H1 (cell line): ENCODE measurements around the gene SNX13. TPM values are rescaled to one million over a fixed set of nuclear protein-coding genes. Genes with fewer than 3 reads are reported as not detected.

Experiments used
- CTCF ChIA-PET: fragments of 300-600 bp; sonication (Branson Sonifier 250); formaldehyde crosslinking; loops from one replicate; lab custom pipeline; 2021; ENCODE audit not compliant: partially characterized antibody; lab: Charles Lee
- POLR2A ChIA-PET: fragments of 300-600 bp; sonication (Branson Sonifier 250); formaldehyde crosslinking; loops from one replicate; lab custom pipeline; 2021; ENCODE audit warnings: inconsistent platforms; ENCODE audit not compliant: partially characterized antibody; lab: Charles Lee
- DNase-seq, 2 experiments: peaks; one replicate each; pipeline versions ENCODE4 v3.0.0 to v3.0.0-alpha.2; 2010 to 2022; ENCODE audit warnings: low spot score in 2 of 2, low read depth in 1 of 2, mixed read lengths in 1 of 2
- FAIRE-seq: peaks from 2 replicates; lab custom pipeline; 2011; peaks lifted over from hg19 to GRCh38; lab: Jason Lieb, UNC
- H2AFZ ChIP-seq: 2 replicates; pipeline ENCODE4 v1.8.1; 2012; ENCODE audit warnings: low read length, inconsistent platforms
- H2AK5ac ChIP-seq: 2 replicates; pipeline ENCODE4 v1.6.1; 2013; ENCODE audit warnings: low read depth, low read length
- H2BK120ac ChIP-seq: replicated peaks from 2 replicates; pipeline ENCODE3; 2013; ENCODE audit warnings: low read depth, low read length, inconsistent platforms
- H2BK12ac ChIP-seq: 2 replicates; pipeline ENCODE4 v1.6.1; 2013; ENCODE audit warnings: low read depth, low read length
- H2BK15ac ChIP-seq: 2 replicates; pipeline ENCODE4 v1.6.1; 2013; ENCODE audit warnings: low read length
- H2BK20ac ChIP-seq: 2 replicates; pipeline ENCODE4 v1.6.1; 2013; ENCODE audit warnings: low read length
- H2BK5ac ChIP-seq: 2 replicates; pipeline ENCODE4 v1.6.1; 2013; ENCODE audit warnings: low read depth, low read length
- H3K14ac ChIP-seq: 2 replicates; pipeline ENCODE4 v1.6.1; 2013; ENCODE audit warnings: inconsistent platforms; ENCODE audit not compliant: insufficient read length
- H3K18ac ChIP-seq: 2 replicates; pipeline ENCODE4 v1.6.1; 2013; ENCODE audit warnings: low read length; ENCODE audit errors: extremely low read depth
- H3K23ac ChIP-seq: 2 replicates; pipeline ENCODE4 v1.6.1; 2013; ENCODE audit warnings: inconsistent platforms; ENCODE audit not compliant: insufficient read length
- H3K23me2 ChIP-seq: 2 replicates; pipeline ENCODE4 v1.6.1; 2013; ENCODE audit warnings: low read depth, low read length
- H3K27ac ChIP-seq: 2 replicates; pipeline ENCODE4 v1.6.1; 2011; ENCODE audit warnings: low read depth, low read length, inconsistent platforms
- H3K27me3 ChIP-seq, 4 experiments: replicated peaks in 1 of 4; 1 replicate in 1 of 4; 2 replicates in 3 of 4; pipeline versions ENCODE4 v1.6.1 to v1.8.1; 2011 to 2013; ENCODE audit warnings: low read length in 3 of 4, mild to moderate bottlenecking in 3 of 4, inconsistent platforms in 2 of 4, mixed read lengths in 2 of 4, moderate library complexity in 1 of 4; ENCODE audit not compliant: control insufficient read depth in 3 of 4, insufficient read depth in 3 of 4; ENCODE audit errors: extremely low read depth in 1 of 4
- H3K36me3 ChIP-seq, 4 experiments: 2 replicates each; pipeline versions ENCODE4 v1.6.1 to v1.8.1; 2011 to 2013; ENCODE audit warnings: mild to moderate bottlenecking in 4 of 4, low read length in 3 of 4, moderate library complexity in 2 of 4, control low read depth in 1 of 4, inconsistent platforms in 1 of 4; ENCODE audit not compliant: insufficient read depth in 4 of 4, control insufficient read depth in 2 of 4
- H3K4ac ChIP-seq: replicated peaks from 2 replicates; pipeline ENCODE3; 2013; ENCODE audit warnings: low read length, low read depth, mixed read lengths, inconsistent platforms; ENCODE audit not compliant: insufficient read length
- H3K4me1 ChIP-seq, 4 experiments: replicated peaks in 1 of 4; 1 replicate in 1 of 4; 2 replicates in 3 of 4; pipeline versions ENCODE4 v1.6.1 to v1.8.1; 2011 to 2013; ENCODE audit warnings: low read length in 3 of 4, inconsistent platforms in 2 of 4, mixed read lengths in 1 of 4; ENCODE audit not compliant: insufficient read depth in 4 of 4, control insufficient read depth in 3 of 4
- H3K4me2 ChIP-seq, 2 experiments: 2 replicates each; pipeline versions ENCODE4 v1.6.1 to v1.8.1; 2011 to 2013; ENCODE audit warnings: low read depth in 2 of 2, low read length in 2 of 2, control low read depth in 1 of 2, inconsistent platforms in 1 of 2, mild to moderate bottlenecking in 1 of 2; ENCODE audit not compliant: insufficient read depth in 1 of 2
- H3K4me3 ChIP-seq, 4 experiments: fragments of 200-600, 300-600 bp in 1 of 4; sonication (generic), shearing (Covaris generic), sonication (Bioruptor Twin) in 1 of 4; 2 replicates each; pipeline versions ENCODE4 v1.5.1 to v1.8.1; 2011 to 2016; ENCODE audit warnings: low read length in 4 of 4, low read depth in 3 of 4, control low read depth in 2 of 4, inconsistent platforms in 2 of 4, mild to moderate bottlenecking in 2 of 4, mixed read lengths in 1 of 4, moderate library complexity in 1 of 4; ENCODE audit not compliant: insufficient read depth in 2 of 4; ENCODE audit errors: extremely low read depth in 1 of 4
- H3K56ac ChIP-seq: replicated peaks from 2 replicates; pipeline ENCODE3; 2013; ENCODE audit warnings: low read depth, mild to moderate bottlenecking, mixed read lengths, low read length, inconsistent platforms; ENCODE audit not compliant: insufficient read length
- H3K79me1 ChIP-seq: 2 replicates; pipeline ENCODE4 v1.6.1; 2013; ENCODE audit warnings: low read depth, low read length, control low read depth
- H3K79me2 ChIP-seq, 2 experiments: 2 replicates each; pipeline versions ENCODE4 v1.6.1 to v1.8.1; 2012 to 2013; ENCODE audit warnings: low read length in 2 of 2, mild to moderate bottlenecking in 2 of 2, inconsistent platforms in 1 of 2; ENCODE audit not compliant: insufficient read depth in 2 of 2, control insufficient read depth in 1 of 2
- H3K9ac ChIP-seq, 4 experiments: replicated peaks in 1 of 4; 1 replicate in 1 of 4; 2 replicates in 3 of 4; pipeline versions ENCODE4 v1.6.1 to v1.8.1; 2011 to 2013; ENCODE audit warnings: low read depth in 3 of 4, low read length in 3 of 4, control low read depth in 2 of 4, mild to moderate bottlenecking in 2 of 4, moderate library complexity in 2 of 4, inconsistent platforms in 1 of 4; ENCODE audit errors: extremely low read depth in 1 of 4
- H3K9me3 ChIP-seq, 2 experiments: 2 replicates each; pipeline versions ENCODE4 v1.6.1 to v1.8.1; 2012 to 2013; ENCODE audit warnings: mild to moderate bottlenecking in 2 of 2, moderate library complexity in 2 of 2, control low read depth in 1 of 2, inconsistent platforms in 1 of 2, low read depth in 1 of 2, low read length in 1 of 2, mixed read lengths in 1 of 2; ENCODE audit not compliant: insufficient read depth in 2 of 2
- H4K20me1 ChIP-seq, 2 experiments: replicated peaks in 1 of 2; 2 replicates each; pipeline versions ENCODE3 to v1.8.1; 2011 to 2013; ENCODE audit warnings: inconsistent platforms in 2 of 2, low read length in 2 of 2, mild to moderate bottlenecking in 1 of 2; ENCODE audit not compliant: insufficient read depth in 2 of 2, control insufficient read depth in 1 of 2
- H4K5ac ChIP-seq: 2 replicates; pipeline ENCODE4 v1.6.1; 2013; ENCODE audit warnings: low read length, low read depth, mixed read lengths, inconsistent platforms; ENCODE audit not compliant: insufficient read length
- H4K8ac ChIP-seq: 2 replicates; pipeline ENCODE4 v1.8.0; 2013; ENCODE audit warnings: mild to moderate bottlenecking, moderate library complexity, low read length, inconsistent platforms; ENCODE audit not compliant: insufficient read depth; ENCODE audit errors: extremely low read depth
- H4K91ac ChIP-seq: replicated peaks from 2 replicates; pipeline ENCODE3; 2013; ENCODE audit warnings: low read length, mixed read lengths, inconsistent platforms; ENCODE audit not compliant: insufficient read length
- BCL11A ChIP-seq, 2 experiments: IDR thresholded peaks; one replicate each; pipeline ENCODE4 v1.6.1; 2011; ENCODE audit warnings: low read depth in 2 of 2, low read length in 2 of 2, mild to moderate bottlenecking in 2 of 2
- CHD2 ChIP-seq: IDR thresholded peaks from 2 replicates; pipeline ENCODE4 v1.6.1; 2012; ENCODE audit warnings: low read length, improper control_type of control experiment
- CREB1 ChIP-seq: IDR thresholded peaks from 2 replicates; pipeline ENCODE4 v1.6.1; 2012; ENCODE audit warnings: inconsistent platforms
- CTBP2 ChIP-seq: IDR thresholded peaks from 2 replicates; pipeline ENCODE4 v1.7.0; 2011; ENCODE audit warnings: borderline replicate concordance, mild to moderate bottlenecking, moderate library complexity, mixed read lengths, low read length; ENCODE audit not compliant: insufficient read depth, insufficient read length
- EGR1 ChIP-seq: IDR thresholded peaks from 2 replicates; pipeline ENCODE4 v1.6.1; 2011; ENCODE audit warnings: low read depth, low read length, borderline replicate concordance
- FOSL1 ChIP-seq: IDR thresholded peaks from 2 replicates; pipeline ENCODE4 v1.6.1; 2011; ENCODE audit warnings: mild to moderate bottlenecking, low read depth, low read length, moderate library complexity; ENCODE audit not compliant: insufficient read depth
- GTF2F1 ChIP-seq: IDR thresholded peaks from 2 replicates; pipeline ENCODE4 v1.6.1; 2012; ENCODE audit warnings: low read depth, low read length, improper control_type of control experiment, borderline replicate concordance
- HDAC6 ChIP-seq: IDR thresholded peaks from one replicate; pipeline ENCODE4 v1.7.1; 2012; ENCODE audit warnings: low read depth, mild to moderate bottlenecking, inconsistent platforms, low read length, moderate library complexity
- JUND ChIP-seq: IDR thresholded peaks from 2 replicates; pipeline ENCODE4 v1.6.1; 2011; ENCODE audit warnings: mild to moderate bottlenecking, improper control_type of control experiment, low read length
- NANOG ChIP-seq: IDR thresholded peaks from 2 replicates; pipeline ENCODE4 v1.6.1; 2011; ENCODE audit warnings: low read length, low read depth, mild to moderate bottlenecking, inconsistent platforms; ENCODE audit not compliant: insufficient read depth, poor library complexity, severe bottlenecking
- POU5F1 ChIP-seq: IDR thresholded peaks from 2 replicates; pipeline ENCODE4 v1.6.1; 2011; ENCODE audit warnings: low read depth, mild to moderate bottlenecking, low read length, moderate library complexity
- SIRT6 ChIP-seq: IDR thresholded peaks from one replicate; pipeline ENCODE4 v1.7.1; 2012; ENCODE audit warnings: low read length, inconsistent platforms
- SP2 ChIP-seq: IDR thresholded peaks from 2 replicates; pipeline ENCODE4 v1.6.1; 2012; ENCODE audit warnings: mild to moderate bottlenecking, low read length, inconsistent platforms
- SRF ChIP-seq: IDR thresholded peaks from 2 replicates; pipeline ENCODE4 v1.6.1; 2011; ENCODE audit warnings: mild to moderate bottlenecking, low read depth, low read length, moderate library complexity
- TBP ChIP-seq: IDR thresholded peaks from 2 replicates; pipeline ENCODE4 v1.6.1; 2011; ENCODE audit warnings: low read depth, low read length, improper control_type of control experiment
- TCF12 ChIP-seq: IDR thresholded peaks from 2 replicates; pipeline ENCODE4 v1.6.1; 2011; ENCODE audit warnings: low read depth, mild to moderate bottlenecking, low read length
- YY1 ChIP-seq: IDR thresholded peaks from 2 replicates; pipeline ENCODE4 v1.6.1; 2011; ENCODE audit warnings: low read depth, mild to moderate bottlenecking, low read length
- WGBS, 2 experiments: shearing (Covaris generic) in 1 of 2; methylation state at CpG; one replicate each; pipeline versions ENCODE4 v1.1.6 to v1.1.7; 2013 to 2015; ENCODE audit warnings: low lambda C conversion rate in 2 of 2, mixed read lengths in 2 of 2, inconsistent platforms in 1 of 2, low coverage in 1 of 2, missing lambda C conversion rate in 1 of 2; ENCODE audit not compliant: insufficient replicate concordance in 2 of 2, insufficient coverage in 1 of 2, insufficient read length in 1 of 2; ENCODE audit errors: extremely low coverage in 1 of 2, missing lambda C conversion rate in 1 of 2; 5-methylcytosine and 5-hydroxymethylcytosine counted together
- polyA plus RNA-seq, 7 experiments: library from polyadenylated mRNA; depleted of rRNA in 3 of 7; stranded (reverse) in 5 of 7; unstranded in 2 of 7; fragments of >200 nt in 5 of 7; fragments of 200-250 nt in 2 of 7; gene quantifications; 1 replicate in 5 of 7; 2 replicates in 1 of 7; 4 replicates in 1 of 7; pipeline versions ENCODE4 v1.2.1 to v1.2.3, GENCODE V29; 2011 to 2013; ENCODE audit warnings: missing spikeins in 2 of 7, mixed read lengths in 2 of 7
- total RNA-seq: library from RNA; stranded (reverse); fragmentation: NEBNext Ultra II Directional; extraction: Animal tissue kit (Norgen Biotek cat#: 25700); gene quantifications from 2 replicates; pipeline ENCODE4 v1.2.1, GENCODE V29; 2021

SNX13 gene
- total and polyA plus RNA-seq, 2 of the 8 experiments (the other 6 are each of a cell fraction or from before 2014, with no cell fraction given): 5.5 to 27.4 TPM

- ChIA-PET CTCF (interaction anchor here (0.8 to 8.9 kb wide), 2 partner anchors 12 to 215 kb away, joined by 3 to 149 read pairs; no protein-coding TSS in a partner anchor), POLR2A (no interaction called here)
- no peak overlapping the region for H4K91ac ChIP-seq
- H2BK20ac ChIP-seq: no peak overlapping the region
- H3K4me1 ChIP-seq: peaks cover 0 to 8% (median 5%) of the 10 kb centered on the region in 4 experiments; a peak in 5 of 7 replicates
- H3K4ac ChIP-seq: no peak overlapping the region
- no peak overlapping the region for H3K4me2 ChIP-seq
- no peak for FAIRE-seq
- no peak overlapping the region for H3K14ac ChIP-seq
- H3K79me2 ChIP-seq: no peaks in the 10 kb centered on the region
- no peak overlapping the region for H3K4me3 ChIP-seq
- H4K20me1 ChIP-seq: no peaks in the 10 kb centered on the region
- no peak overlapping the region for H2AFZ ChIP-seq
- H3K56ac ChIP-seq: no peak overlapping the region
- H4K8ac ChIP-seq: no peak overlapping the region
- H3K27me3 ChIP-seq: no peaks in the 10 kb centered on the region
- H2BK15ac ChIP-seq: no peak overlapping the region
- H3K23ac ChIP-seq: no peak overlapping the region
- H3K23me2 ChIP-seq: no peaks in the 10 kb centered on the region
- H2BK5ac ChIP-seq: no peak overlapping the region
- DNase-seq: no peak
- no peaks in the 10 kb centered on the region for H3K9me3 ChIP-seq
- no peaks in the 10 kb centered on the region for H3K36me3 ChIP-seq
- no peak overlapping the region for H2BK12ac ChIP-seq
- no peak overlapping the region for H3K18ac ChIP-seq
- no peaks in the 10 kb centered on the region for H3K79me1 ChIP-seq
- WGBS, 2 experiments: 86% methylated on average over 2 of the region's 2 CpGs; no CpG with 5 or more reads in 1 of the 2 experiments
- no peak overlapping the region for H2AK5ac ChIP-seq
- H2BK120ac ChIP-seq: no peak overlapping the region
- no peak overlapping the region for H3K9ac ChIP-seq
- H3K27ac ChIP-seq: no peak overlapping the region
- no peak overlapping the region for H4K5ac ChIP-seq
- TF ChIP-seq FOSL1 (no peak), HDAC6 (no peak), POU5F1 (no peak), TCF12 (no peak), SIRT6 (no peak), CREB1 (no peak), TBP (no peak), EGR1 (no peak), SRF (no peak), CTBP2 (no peak), JUND (no peak), SP2 (no peak), CHD2 (no peak), YY1 (no peak), GTF2F1 (no peak), BCL11A (IDR thresholded peaks at IDR 0.05; ENCODE audit: low read depth in 2 of 2, low read length in 2 of 2) (no peak), NANOG (no peak)
Measured at GRCh38 chr7:17774248-17774647, 166.0 kb downstream of the SNX13 start.
